T-helper 2 cell treated with Interferon-gamma antibody and Interleukin-4, amounts not matched to agents 5 μg/mL and 100 μg/mL, for 36 hours (primary cell): ENCODE results near the gene DTWD1.
A peak's percentile ranks its signal among the peaks of the same experiment; 100 is the strongest.
"Not testable (repeated sequence)": the region's sequence is repeated elsewhere in the genome, so short reads cannot be mapped to it uniquely, and the experiment has no call there.

Experiments used
- DNase-seq: peaks from one replicate; pipeline ENCODE4 v3.0.0; 2021; ENCODE audit warnings: low spot score
- H3K27ac Mint-ChIP-seq: one replicate; pipeline ENCODE4 v1.8.0; 2021; ENCODE audit warnings: mild to moderate bottlenecking, mixed read lengths
- H3K27me3 Mint-ChIP-seq: one replicate; pipeline ENCODE4 v1.8.0; 2021; ENCODE audit warnings: low read depth, mixed read lengths
- H3K36me3 Mint-ChIP-seq: one replicate; pipeline ENCODE4 v1.8.0; 2021; ENCODE audit warnings: low read depth, mixed read lengths
- H3K4me1 Mint-ChIP-seq: one replicate; pipeline ENCODE4 v1.8.0; 2021; ENCODE audit warnings: low read depth, mixed read lengths
- H3K4me3 Mint-ChIP-seq: one replicate; pipeline ENCODE4 v1.8.0; 2022; ENCODE audit warnings: mild to moderate bottlenecking, moderate library complexity, mixed read lengths
- H3K9me3 Mint-ChIP-seq: one replicate; pipeline ENCODE4 v1.8.0; 2021; ENCODE audit warnings: mixed read lengths

Gene DTWD1

DNA sequence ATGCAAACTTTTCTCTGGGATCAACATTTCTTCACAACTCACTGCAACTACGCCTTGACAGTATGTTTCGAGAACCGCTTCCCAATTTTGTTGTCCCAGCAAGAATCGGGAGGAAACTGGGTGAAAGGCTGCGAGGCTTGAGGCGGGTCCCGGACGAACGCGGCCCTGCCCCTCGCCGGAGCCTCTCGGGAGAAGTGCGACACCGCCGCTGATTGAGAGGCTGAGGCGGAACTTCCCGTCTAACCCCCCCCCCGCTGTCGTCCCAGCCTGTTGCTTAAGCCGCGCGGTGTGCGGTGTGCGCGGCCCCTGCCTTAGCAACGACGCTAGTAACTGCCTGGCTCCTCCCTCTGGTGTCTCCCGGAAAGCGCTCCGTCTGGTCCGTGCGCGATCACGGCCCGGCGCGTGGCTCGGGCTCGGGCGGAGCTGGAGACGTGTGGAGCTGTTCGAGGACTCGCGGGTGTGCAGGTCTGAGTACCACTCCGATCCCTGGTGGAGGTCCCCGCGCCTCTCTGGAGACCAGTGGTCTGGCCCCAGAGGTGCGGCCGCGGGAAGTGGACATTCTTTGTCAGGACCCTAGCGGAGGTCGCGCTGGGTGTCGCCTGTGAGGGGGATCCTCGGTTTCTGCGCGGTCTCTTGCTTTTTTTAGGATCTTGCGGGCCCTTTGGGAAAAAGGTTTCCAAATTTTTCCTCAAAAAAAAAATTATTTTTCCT is at the start of gene DTWD1, which contains the start of gene FAM227B:
DTWD1 (plus strand) TSS at position 391 of the 711 bp plus-strand sequence. CDS start 4,120 bp downstream, outside the sequence.
FAM227B (minus strand) TSS at position 161 of the 711 bp plus-strand sequence. CDS start 5,647 bp downstream, outside the sequence.
- H3K36me3 Mint-ChIP-seq: peaks cover 21% of the 10 kb centered on the region
- peak; percentile 93 for DNase-seq
- no peaks in the 10 kb centered on the region for H3K27me3 Mint-ChIP-seq
- H3K4me3 Mint-ChIP-seq: peak within 1 kb of the TSS; percentile 93
- H3K27ac Mint-ChIP-seq: peak within 1 kb of the TSS; percentile 95
- H3K4me1 Mint-ChIP-seq: peaks cover 37% of the 10 kb centered on the region
- peaks cover 14% of the 10 kb centered on the region for H3K9me3 Mint-ChIP-seq

- no peak for DNase-seq
- no peaks in the 10 kb centered on the region for H3K36me3 Mint-ChIP-seq
- no peaks in the 10 kb centered on the region for H3K27me3 Mint-ChIP-seq
- peaks cover 2% of the 10 kb centered on the region for H3K4me1 Mint-ChIP-seq
- no peak overlapping the region for H3K4me3 Mint-ChIP-seq
- H3K9me3 Mint-ChIP-seq: peaks cover 20% of the 10 kb centered on the region
- H3K27ac Mint-ChIP-seq: no peak overlapping the region
These were observed 47.4 kb upstream of the DTWD1 start for GRCh38 chr15:49573421-49573820.

DNA sequence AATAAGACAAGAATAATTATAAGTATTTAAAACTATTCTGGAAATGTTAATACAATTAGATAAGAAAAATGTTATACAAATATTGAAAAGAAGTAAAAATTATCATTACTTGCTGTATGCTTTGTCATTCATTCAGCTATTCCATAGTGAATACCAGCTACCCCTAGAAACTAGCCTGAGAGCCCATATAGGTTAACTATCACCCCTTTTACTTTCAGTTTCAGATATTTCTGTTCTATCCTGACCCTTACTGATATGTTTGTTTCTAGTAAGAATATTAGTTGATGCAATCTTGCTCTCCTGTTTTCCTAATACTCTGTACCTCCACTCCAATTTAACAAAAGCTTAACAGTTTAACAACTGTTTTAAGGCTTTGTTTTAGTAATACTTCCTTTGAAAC is 31.8 kb upstream of the DTWD1 start:
- peaks cover 2% of the 10 kb centered on the region for H3K4me1 Mint-ChIP-seq
- peaks cover 7% of the 10 kb centered on the region for H3K9me3 Mint-ChIP-seq
- no peaks in the 10 kb centered on the region for H3K27me3 Mint-ChIP-seq
- DNase-seq: no peak
- no peak overlapping the region for H3K27ac Mint-ChIP-seq
- H3K4me3 Mint-ChIP-seq: no peak overlapping the region
- no peaks in the 10 kb centered on the region for H3K36me3 Mint-ChIP-seq

DNA sequence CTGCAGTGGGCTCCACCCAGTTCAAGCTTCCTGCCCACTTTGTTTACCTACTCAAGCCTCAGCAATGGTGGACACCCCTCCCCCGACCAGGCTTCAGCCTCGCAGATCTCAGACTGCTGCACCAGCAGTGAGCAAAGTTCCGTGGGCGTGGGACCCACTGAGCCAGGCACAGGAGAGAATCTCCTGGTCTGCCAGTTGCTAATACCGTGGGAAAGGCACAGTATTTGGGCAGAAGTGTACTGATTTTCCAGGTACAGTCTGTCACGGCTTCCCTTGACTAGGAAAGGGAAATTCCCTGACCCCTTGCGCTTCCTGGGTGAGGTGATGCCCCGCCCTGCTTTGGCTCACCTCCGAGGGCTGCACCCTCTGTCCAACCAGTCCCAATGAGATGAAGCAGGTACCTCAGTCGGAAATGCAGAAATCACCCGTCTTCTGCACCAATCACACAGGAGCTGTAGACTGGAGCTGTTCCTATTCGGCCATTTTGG is 28.0 kb upstream of the DTWD1 start:
- not testable (repeated sequence) for H3K27ac Mint-ChIP-seq, DNase-seq, H3K4me1 Mint-ChIP-seq, H3K36me3 Mint-ChIP-seq, H3K4me3 Mint-ChIP-seq, H3K27me3 Mint-ChIP-seq
- H3K9me3 Mint-ChIP-seq: peaks cover 16% of the 10 kb centered on the region

DNA sequence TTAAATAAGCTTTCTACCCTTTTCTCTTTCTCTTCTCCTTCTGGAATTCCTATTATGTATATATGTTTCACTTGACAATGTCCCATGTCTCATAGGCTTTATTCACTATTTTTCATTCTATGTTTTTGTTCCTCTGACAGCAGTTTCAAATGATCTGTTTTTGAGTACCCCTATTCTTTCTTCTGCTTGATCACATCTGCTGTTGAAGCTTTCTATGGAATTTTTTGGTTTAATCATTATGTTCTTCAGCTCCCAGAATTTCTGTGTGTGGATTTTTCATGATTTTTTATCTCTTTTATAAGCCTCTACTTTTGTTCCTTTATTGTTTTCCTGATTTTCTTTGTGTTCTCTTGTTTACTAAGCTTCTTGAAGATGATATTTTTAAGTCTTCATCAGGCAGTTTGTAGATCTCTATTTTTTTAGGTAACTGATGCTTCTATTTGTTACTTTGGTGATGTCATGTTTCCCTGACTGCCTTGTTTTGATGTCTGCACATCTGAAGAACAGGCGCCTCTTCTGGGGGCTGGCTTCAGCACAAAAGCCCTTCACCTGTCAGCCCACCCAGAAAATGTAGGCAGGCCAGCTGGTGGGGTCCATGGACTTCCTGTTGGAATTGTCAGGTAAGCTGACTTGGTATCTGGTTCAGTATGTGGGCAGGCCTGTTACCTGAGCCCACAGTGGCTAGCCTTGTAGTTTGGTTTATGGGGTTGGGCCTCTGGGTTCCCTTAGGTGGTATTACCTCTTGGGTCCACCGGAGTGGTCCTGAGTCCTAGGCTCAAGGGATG is 16.0 kb upstream of the DTWD1 start:
- DNase-seq: no peak
- H3K27ac Mint-ChIP-seq: no peak overlapping the region
- H3K4me1 Mint-ChIP-seq: no peaks in the 10 kb centered on the region
- peaks cover 20% of the 10 kb centered on the region for H3K9me3 Mint-ChIP-seq
- no peaks in the 10 kb centered on the region for H3K27me3 Mint-ChIP-seq
- no peak overlapping the region for H3K4me3 Mint-ChIP-seq
- H3K36me3 Mint-ChIP-seq: peaks cover 5% of the 10 kb centered on the region

DNA sequence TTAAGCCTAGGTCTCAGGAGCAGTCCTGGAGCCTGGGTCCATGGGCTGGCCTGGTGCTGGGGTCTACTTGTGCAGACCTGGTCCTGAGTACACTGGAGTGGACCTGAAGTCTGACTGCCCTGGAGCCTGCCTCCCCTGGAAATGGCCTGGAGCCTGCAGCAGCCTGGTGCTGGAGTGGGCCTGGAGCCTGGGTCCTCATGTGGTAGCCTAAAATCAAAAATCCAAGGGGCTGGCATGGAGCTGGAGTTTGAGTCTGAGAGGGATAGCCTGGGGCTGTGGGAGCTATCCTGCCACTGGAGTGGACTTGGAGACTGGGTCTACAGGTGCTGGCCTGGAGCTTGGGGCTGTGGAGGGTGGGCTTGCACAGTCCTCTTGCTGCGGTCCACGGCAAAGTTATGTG is 15.3 kb upstream of the DTWD1 start:
- Mint-ChIP-seq H3K4me1 (no peaks in the 10 kb centered on the region), H3K36me3 (peaks cover 5% of the 10 kb centered on the region), H3K27ac (no peak overlapping the region), H3K27me3 (no peaks in the 10 kb centered on the region), H3K9me3 (peaks cover 17% of the 10 kb centered on the region), H3K4me3 (no peak overlapping the region)
- no peak for DNase-seq

- Mint-ChIP-seq H3K27ac (no peak overlapping the region), H3K27me3 (no peaks in the 10 kb centered on the region), H3K36me3 (peaks cover 3% of the 10 kb centered on the region), H3K4me1 (no peaks in the 10 kb centered on the region), H3K9me3 (peaks cover 13% of the 10 kb centered on the region), H3K4me3 (no peak overlapping the region)
- DNase-seq: no peak
These were observed 14.3 kb upstream of the DTWD1 start for GRCh38 chr15:49606594-49606993.

DNA sequence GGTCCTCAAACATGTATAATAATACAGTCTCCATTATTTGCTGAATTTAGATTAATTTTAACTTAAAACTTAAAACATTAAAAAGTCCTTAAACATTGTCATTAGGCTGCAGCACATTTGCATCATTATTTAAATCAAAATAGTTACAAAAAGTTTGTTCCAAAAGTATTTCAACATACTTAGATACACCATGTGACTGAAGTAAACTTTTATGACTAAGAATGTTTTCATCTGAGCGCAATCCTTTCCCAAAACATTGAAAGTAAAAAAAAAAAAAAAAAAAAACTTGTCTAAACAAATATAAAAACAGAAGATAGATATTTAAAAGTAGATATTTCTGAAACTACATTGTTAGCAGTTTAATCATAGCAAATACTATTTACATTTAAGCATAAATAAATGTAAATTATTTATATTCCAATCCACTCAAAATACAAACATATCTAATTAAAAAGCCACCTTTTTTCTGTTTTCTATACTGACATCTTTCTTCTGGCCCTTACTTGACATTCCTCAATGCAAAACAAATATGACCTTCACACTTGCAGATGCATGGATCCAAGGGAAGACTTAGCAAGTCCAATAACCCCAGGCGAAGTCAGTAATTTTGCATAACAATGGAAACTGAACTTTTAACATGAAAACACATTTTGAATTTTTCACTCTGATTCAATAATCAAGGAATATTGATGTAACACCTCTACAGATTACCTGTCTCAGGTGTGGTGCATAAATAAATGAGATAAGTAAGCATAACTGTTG is 10.5 kb upstream of the DTWD1 start:
- Mint-ChIP-seq H3K4me1 (no peaks in the 10 kb centered on the region), H3K27me3 (no peaks in the 10 kb centered on the region), H3K4me3 (no peak overlapping the region), H3K27ac (no peak overlapping the region), H3K9me3 (peaks cover 21% of the 10 kb centered on the region), H3K36me3 (peaks cover 18% of the 10 kb centered on the region)
- no peak for DNase-seq

GRCh38 chr15:49612240-49612639 is 8.6 kb upstream of the DTWD1 start:
- peaks cover 35% of the 10 kb centered on the region for H3K9me3 Mint-ChIP-seq
- not testable (repeated sequence) for H3K27me3 Mint-ChIP-seq, DNase-seq, H3K4me3 Mint-ChIP-seq, H3K4me1 Mint-ChIP-seq, H3K27ac Mint-ChIP-seq
- peaks cover 21% of the 10 kb centered on the region for H3K36me3 Mint-ChIP-seq

DNA sequence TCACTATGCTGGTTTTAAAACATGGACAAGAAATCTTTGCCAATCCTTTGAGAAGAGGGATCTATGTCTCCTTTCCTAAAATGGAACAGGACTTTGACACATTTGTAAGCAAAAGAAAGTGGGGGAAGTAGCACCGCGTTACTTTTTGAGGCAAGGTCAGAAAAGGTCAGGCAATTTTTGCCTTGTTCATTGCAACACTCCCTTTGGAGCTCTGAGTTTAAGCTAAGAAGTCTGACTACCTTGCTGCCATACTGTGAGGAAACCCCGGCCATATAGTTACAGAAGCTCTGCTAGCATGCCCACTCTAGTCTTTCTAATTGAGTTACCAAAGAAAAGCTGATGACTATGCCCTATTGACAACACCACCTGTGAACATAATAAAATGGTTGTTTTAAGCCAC is 1.6 kb upstream of the DTWD1 start:
- no peak for DNase-seq
- Mint-ChIP-seq H3K36me3 (peaks cover 22% of the 10 kb centered on the region), H3K27me3 (no peaks in the 10 kb centered on the region), H3K4me3 (no peak overlapping the region), H3K27ac (no peak overlapping the region), H3K9me3 (peaks cover 24% of the 10 kb centered on the region), H3K4me1 (peaks cover 37% of the 10 kb centered on the region)

- DNase-seq: no peak
- Mint-ChIP-seq H3K27me3 (no peaks in the 10 kb centered on the region), H3K27ac (peak overlapping the region; percentile 95), H3K4me1 (peaks cover 37% of the 10 kb centered on the region), H3K4me3 (peak overlapping the region; percentile 93), H3K9me3 (peaks cover 16% of the 10 kb centered on the region), H3K36me3 (peaks cover 19% of the 10 kb centered on the region)
These were observed 649 bp upstream of the DTWD1 start for GRCh38 chr15:49620199-49620598.

DNA sequence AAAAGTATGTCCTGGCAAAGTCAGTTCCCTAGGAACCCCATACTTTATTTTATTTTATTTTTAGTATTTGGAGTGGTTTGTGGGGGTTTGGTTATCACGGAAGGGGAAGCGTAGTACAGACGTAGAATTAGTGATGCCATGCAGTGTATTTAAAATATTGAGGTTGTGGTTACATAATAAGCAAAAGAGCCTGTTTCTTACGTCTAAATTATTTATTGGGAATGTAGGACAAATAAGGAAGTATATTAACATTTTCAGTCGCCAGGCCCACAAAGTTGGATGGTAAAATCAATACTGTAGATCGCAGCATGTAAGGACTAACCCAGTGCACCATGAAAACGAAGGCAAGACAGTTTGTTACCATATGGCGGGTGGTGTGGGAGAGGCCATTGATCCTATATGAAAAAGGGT is 558 bp downstream of the DTWD1 start:
- peaks cover 37% of the 10 kb centered on the region for H3K4me1 Mint-ChIP-seq
- H3K9me3 Mint-ChIP-seq: peaks cover 8% of the 10 kb centered on the region
- H3K36me3 Mint-ChIP-seq: peaks cover 24% of the 10 kb centered on the region
- H3K27me3 Mint-ChIP-seq: no peaks in the 10 kb centered on the region
- no peak for DNase-seq
- H3K27ac Mint-ChIP-seq: peak overlapping the region; percentile 95
- H3K4me3 Mint-ChIP-seq: peak overlapping the region; percentile 93

DNA sequence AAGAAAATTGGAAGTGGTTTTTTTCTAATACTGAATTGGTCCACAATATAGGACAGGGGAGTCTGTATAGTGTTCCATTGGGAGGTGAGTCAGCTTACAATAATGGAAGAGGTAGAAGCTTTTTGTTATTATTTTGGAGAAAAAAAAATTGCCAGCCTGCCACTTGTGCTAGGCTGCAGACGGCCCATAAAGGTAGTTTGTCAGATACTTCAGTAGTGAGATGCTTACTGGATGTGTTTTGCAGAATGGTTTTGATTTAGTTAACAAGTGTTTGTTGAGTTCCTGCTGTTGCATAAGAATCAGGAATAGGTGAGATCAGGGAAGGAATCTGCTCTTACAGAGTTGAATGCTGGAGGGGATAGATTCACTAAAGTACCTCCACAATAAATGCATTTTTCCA is 1.0 kb downstream of the DTWD1 start:
- Mint-ChIP-seq H3K36me3 (peaks cover 25% of the 10 kb centered on the region), H3K27me3 (no peaks in the 10 kb centered on the region)

More for the DNA sequence above, 1.0 kb downstream of the DTWD1 start:
- peak overlapping the region; percentile 93 for H3K4me3 Mint-ChIP-seq
- peaks cover 5% of the 10 kb centered on the region for H3K9me3 Mint-ChIP-seq
- H3K4me1 Mint-ChIP-seq: peaks cover 37% of the 10 kb centered on the region
- DNase-seq: no peak
- H3K27ac Mint-ChIP-seq: peak overlapping the region; percentile 95
